Uterus (tissue), 4 donors: ENCODE results near the gene AUTS2. TPM values are rescaled to one million over a fixed set of nuclear protein-coding genes. Genes with fewer than 3 reads are reported as not detected.

Source experiments
- DNase-seq, 2 donors: peaks; one replicate each; pipeline ENCODE4 v3.0.0-alpha.2; 2019 to 2020
- H3K27ac ChIP-seq, 2 donors: fragments of 200-600 bp; sonication (generic); 1 replicate in 1 of 2; 2 replicates in 1 of 2; pipeline ENCODE4 v1.5.1; 2016 to 2018
- H3K27me3 ChIP-seq, 2 donors: fragments of 200-600 bp; sonication (generic); one replicate each; pipeline ENCODE4 v1.5.1; 2018 to 2019; ENCODE audit warnings: control low read depth in 1 of 2
- H3K36me3 ChIP-seq, 2 donors: fragments of 200-600 bp; sonication (generic); one replicate each; pipeline ENCODE4 v1.5.1; 2019; ENCODE audit warnings: control low read depth in 1 of 2
- H3K4me1 ChIP-seq, 2 donors: fragments of 200-600 bp; sonication (generic); one replicate each; pipeline ENCODE4 v1.5.1; 2018 to 2019; ENCODE audit warnings: control low read depth in 1 of 2
- H3K4me3 ChIP-seq, 2 donors: fragments of 200-600 bp; sonication (generic); 1 replicate in 1 of 2; 2 replicates in 1 of 2; pipeline ENCODE4 v1.5.1; 2018 to 2019; ENCODE audit warnings: mild to moderate bottlenecking in 1 of 2
- H3K9me3 ChIP-seq, 2 donors: fragments of 200-600 bp; sonication (generic); one replicate each; pipeline ENCODE4 v1.5.1; 2019; ENCODE audit warnings: control low read depth in 1 of 2
- POLR2A ChIP-seq, 2 donors: fragments of 450-650 bp; IDR thresholded peaks; one replicate each; pipeline ENCODE4 v1.6.1; 2016; ENCODE audit warnings: antibody characterized with exemption in 2 of 2, mild to moderate bottlenecking in 1 of 2, moderate library complexity in 1 of 2
- intact Hi-C: fragments of 100-400 bp; cut with DNase I; formaldehyde crosslinking; loops from one replicate; pipeline ENCODE4 v1.15.1; 2023; ENCODE audit warnings: low total_unique reads
- total RNA-seq, 4 donors: library from RNA; depleted of rRNA in 3 of 4; stranded (reverse); fragments of >200 nt in 3 of 4; gene quantifications; one replicate each; pipeline versions ENCODE4 v1.1.0 to v1.2.4, GENCODE V29; 2014 to 2023
- TF ChIP-seq, protein P1 (sequence below), 4 experiments: fragments of 200-600 bp in 2 of 4; fragments of 450-650 bp in 2 of 4; sonication (generic) in 2 of 4; IDR thresholded peaks; one replicate each; pipeline ENCODE4 v1.5.1; 2016 to 2019; ENCODE audit warnings: antibody characterized with exemption in 4 of 4, mild to moderate bottlenecking in 2 of 4, moderate library complexity in 1 of 4
- donor health status: DM: yes; HTN: yes; CAD: no.

AUTS2 gene
- total RNA-seq, 4 donors from 2014 or later: 10.5 to 58.2 (median 30.0) TPM

DNA sequence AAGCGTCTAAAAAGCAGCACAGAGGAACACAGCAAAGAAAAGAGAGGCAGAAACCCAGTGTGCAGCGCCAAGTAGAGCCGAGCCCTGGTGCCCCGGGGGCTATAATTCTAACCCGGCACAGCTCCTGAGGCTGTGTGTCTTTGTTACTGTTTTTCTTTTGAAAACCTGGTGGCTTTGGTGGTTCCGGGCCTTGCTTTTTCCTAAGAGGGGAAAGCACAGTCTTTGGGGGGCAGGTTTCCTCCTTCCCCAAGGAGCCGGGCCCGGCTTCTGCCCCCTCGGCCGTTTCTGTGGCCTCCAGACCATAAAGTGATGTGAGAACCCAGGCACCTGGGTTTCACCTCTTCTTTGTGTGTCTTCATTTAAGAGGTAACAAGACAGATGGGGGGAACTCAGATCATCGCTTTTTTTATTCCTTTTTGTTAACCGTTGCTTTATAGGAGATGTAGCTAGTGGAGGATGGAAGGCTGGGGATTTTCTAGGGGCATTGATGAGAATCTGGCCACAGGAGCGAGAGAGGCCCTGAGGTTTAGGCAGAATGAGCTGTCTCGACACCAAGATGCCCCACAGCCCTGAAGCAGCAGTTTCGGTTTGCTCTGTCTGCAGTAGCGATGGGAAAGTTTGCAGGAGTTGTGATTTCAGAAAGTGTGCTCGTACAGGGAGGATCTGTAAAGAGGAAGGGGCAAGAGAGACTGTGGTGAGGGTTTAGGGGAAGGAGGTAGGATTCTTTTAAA is 1165.9 kb downstream of the AUTS2 start:
- TF ChIP-seq POLR2A (IDR thresholded peaks at IDR 0.05): no peak
- TF ChIP-seq, protein P1, sequence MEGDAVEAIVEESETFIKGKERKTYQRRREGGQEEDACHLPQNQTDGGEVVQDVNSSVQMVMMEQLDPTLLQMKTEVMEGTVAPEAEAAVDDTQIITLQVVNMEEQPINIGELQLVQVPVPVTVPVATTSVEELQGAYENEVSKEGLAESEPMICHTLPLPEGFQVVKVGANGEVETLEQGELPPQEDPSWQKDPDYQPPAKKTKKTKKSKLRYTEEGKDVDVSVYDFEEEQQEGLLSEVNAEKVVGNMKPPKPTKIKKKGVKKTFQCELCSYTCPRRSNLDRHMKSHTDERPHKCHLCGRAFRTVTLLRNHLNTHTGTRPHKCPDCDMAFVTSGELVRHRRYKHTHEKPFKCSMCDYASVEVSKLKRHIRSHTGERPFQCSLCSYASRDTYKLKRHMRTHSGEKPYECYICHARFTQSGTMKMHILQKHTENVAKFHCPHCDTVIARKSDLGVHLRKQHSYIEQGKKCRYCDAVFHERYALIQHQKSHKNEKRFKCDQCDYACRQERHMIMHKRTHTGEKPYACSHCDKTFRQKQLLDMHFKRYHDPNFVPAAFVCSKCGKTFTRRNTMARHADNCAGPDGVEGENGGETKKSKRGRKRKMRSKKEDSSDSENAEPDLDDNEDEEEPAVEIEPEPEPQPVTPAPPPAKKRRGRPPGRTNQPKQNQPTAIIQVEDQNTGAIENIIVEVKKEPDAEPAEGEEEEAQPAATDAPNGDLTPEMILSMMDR (IDR thresholded peaks at IDR 0.05): no peak
- Histone ChIP-seq H3K27me3 (no peaks in the 10 kb centered on the region), H3K27ac (peak overlapping the region in 1 of 2 donors; percentile 28), H3K36me3 (no peaks in the 10 kb centered on the region), H3K4me3 (no peak overlapping the region), H3K9me3 (no peaks in the 10 kb centered on the region), H3K4me1 (no peaks in the 10 kb centered on the region)
- no peak for DNase-seq
- intact Hi-C loops: no loop called here

DNA sequence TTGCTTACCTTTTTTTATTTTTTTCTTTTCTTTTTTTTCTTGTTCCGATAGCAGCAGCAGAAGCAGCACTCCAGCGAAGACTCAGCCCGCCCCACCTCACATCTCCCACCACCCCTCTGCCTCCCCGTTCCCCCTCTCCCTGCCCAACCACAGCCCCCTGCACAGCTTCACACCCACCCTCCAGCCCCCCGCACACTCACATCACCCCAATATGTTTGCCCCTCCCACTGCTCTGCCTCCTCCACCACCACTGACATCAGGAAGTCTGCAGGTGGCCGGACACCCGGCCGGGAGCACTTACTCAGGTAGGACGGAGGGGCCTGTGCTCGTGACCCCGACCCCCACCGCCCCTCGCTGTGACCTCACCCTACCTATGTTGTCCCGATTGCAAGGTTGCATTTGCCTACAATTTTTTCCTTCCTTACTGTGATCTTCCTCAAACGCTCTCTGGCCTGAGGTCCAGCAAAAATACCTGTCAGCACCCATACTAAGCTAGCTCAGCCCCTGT is 1166.5 kb downstream of the AUTS2 start:
- no peak overlapping the region for H3K4me3 ChIP-seq
- TF ChIP-seq, protein P1 (IDR thresholded peaks at IDR 0.05): no peak
- TF ChIP-seq POLR2A (IDR thresholded peaks at IDR 0.05): no peak
- H3K4me1 ChIP-seq: no peaks in the 10 kb centered on the region
- H3K9me3 ChIP-seq: no peaks in the 10 kb centered on the region
- H3K27ac ChIP-seq: no peak overlapping the region
- H3K36me3 ChIP-seq: no peaks in the 10 kb centered on the region
- DNase-seq: no peak
- intact Hi-C loops: no loop called here
- no peaks in the 10 kb centered on the region for H3K27me3 ChIP-seq

DNA sequence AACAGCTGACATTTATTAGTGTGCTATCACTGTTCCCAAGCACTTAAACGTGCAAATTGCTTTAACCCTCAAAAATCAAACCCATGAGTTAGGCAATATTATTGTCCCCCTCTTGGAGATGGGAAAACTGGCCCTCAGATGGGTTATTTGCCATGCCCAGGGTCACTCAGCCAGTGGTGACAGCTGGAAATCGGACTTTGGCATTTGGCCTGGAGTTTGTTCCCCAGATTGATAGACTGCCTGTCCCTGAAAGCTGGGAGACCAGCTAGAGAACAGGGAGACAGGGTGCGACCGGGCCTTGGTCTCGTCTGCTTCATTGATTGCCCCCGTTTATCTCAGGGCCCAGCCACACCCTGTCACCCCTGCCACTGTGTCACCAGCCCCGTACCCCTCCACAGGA is 1167.4 kb downstream of the AUTS2 start:
- no peaks in the 10 kb centered on the region for H3K9me3 ChIP-seq
- H3K4me1 ChIP-seq: no peaks in the 10 kb centered on the region
- no peaks in the 10 kb centered on the region for H3K27me3 ChIP-seq
- intact Hi-C loops: no loop called here
- H3K36me3 ChIP-seq: no peaks in the 10 kb centered on the region
- no peak overlapping the region for H3K4me3 ChIP-seq
- no peak for DNase-seq
- no peak overlapping the region for H3K27ac ChIP-seq
- TF ChIP-seq, protein P1 (IDR thresholded peaks at IDR 0.05): no peak
- no peak for TF ChIP-seq POLR2A (IDR thresholded peaks at IDR 0.05)

DNA sequence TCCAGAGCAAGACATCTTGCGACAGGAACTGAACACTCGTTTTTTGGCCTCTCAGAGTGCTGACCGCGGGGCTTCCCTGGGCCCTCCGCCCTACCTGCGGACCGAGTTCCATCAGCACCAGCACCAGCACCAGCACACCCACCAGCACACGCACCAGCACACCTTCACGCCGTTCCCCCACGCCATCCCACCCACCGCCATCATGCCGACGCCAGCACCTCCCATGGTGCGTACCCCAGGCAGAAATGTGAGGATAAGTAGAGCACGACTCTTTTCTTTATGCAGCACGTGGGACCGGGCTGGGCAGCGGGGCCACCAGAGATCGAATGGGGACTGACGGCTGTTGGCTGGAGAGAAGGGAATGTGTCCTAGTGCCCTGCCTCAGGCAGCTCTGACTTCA is 1167.8 kb downstream of the AUTS2 start:
- H3K4me1 ChIP-seq: no peaks in the 10 kb centered on the region
- no peaks in the 10 kb centered on the region for H3K27me3 ChIP-seq
- no peak for DNase-seq
- H3K27ac ChIP-seq: no peak overlapping the region
- no peaks in the 10 kb centered on the region for H3K9me3 ChIP-seq
- H3K4me3 ChIP-seq: no peak overlapping the region
- H3K36me3 ChIP-seq: no peaks in the 10 kb centered on the region
- TF ChIP-seq, protein P1 (IDR thresholded peaks at IDR 0.05): no peak
- TF ChIP-seq POLR2A (IDR thresholded peaks at IDR 0.05): no peak
- intact Hi-C loops: no loop called here

DNA sequence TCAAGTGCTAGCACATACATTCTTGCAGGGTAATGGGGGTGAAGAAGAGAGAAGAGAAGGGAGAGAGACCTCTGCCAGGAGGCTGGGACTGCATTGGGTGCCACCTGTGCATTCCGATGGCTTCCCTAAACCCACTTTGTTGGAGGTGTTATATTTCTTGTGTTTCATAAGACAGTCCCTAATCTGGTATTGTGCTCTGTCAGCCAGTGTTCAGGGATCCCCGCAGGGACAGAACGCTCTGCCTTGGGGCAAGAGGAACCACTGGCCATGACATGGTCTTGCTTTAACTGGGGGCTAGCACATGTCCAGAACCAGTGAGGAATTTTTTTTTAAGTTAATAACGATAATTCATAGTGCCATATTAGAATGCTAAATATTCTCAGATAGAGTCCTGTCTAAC is 1168.4 kb downstream of the AUTS2 start:
- Histone ChIP-seq H3K36me3 (no peaks in the 10 kb centered on the region), H3K4me1 (no peaks in the 10 kb centered on the region), H3K4me3 (no peak overlapping the region), H3K27ac (no peak overlapping the region), H3K27me3 (no peaks in the 10 kb centered on the region), H3K9me3 (no peaks in the 10 kb centered on the region)
- intact Hi-C loops: no loop called here
- TF ChIP-seq POLR2A (IDR thresholded peaks at IDR 0.05): no peak
- TF ChIP-seq, protein P1 (IDR thresholded peaks at IDR 0.05): no peak
- DNase-seq: no peak
